ENCODE measurements around the gene HOPX.
"Not testable (repeated sequence)": the region's sequence is repeated elsewhere in the genome, so short reads cannot be mapped to it uniquely, and the experiment has no call there.

- TF ChIP-seq, protein P1, sequence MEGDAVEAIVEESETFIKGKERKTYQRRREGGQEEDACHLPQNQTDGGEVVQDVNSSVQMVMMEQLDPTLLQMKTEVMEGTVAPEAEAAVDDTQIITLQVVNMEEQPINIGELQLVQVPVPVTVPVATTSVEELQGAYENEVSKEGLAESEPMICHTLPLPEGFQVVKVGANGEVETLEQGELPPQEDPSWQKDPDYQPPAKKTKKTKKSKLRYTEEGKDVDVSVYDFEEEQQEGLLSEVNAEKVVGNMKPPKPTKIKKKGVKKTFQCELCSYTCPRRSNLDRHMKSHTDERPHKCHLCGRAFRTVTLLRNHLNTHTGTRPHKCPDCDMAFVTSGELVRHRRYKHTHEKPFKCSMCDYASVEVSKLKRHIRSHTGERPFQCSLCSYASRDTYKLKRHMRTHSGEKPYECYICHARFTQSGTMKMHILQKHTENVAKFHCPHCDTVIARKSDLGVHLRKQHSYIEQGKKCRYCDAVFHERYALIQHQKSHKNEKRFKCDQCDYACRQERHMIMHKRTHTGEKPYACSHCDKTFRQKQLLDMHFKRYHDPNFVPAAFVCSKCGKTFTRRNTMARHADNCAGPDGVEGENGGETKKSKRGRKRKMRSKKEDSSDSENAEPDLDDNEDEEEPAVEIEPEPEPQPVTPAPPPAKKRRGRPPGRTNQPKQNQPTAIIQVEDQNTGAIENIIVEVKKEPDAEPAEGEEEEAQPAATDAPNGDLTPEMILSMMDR (IDR thresholded peaks at IDR 0.05 in 4 of 5, conservative IDR thresholded peaks at IDR 0.05 in 1 of 5): not testable (repeated sequence)
- TF ChIP-seq POLR2A (IDR thresholded peaks at IDR 0.05): not testable (repeated sequence)
These were observed 46.1 kb downstream of the HOPX start for GRCh38 chr4:56634954-56635353.

Measured in gastrocnemius medialis (tissue), 4 donors.